Measurements from ENCODE around the gene INPP5B.

DNA sequence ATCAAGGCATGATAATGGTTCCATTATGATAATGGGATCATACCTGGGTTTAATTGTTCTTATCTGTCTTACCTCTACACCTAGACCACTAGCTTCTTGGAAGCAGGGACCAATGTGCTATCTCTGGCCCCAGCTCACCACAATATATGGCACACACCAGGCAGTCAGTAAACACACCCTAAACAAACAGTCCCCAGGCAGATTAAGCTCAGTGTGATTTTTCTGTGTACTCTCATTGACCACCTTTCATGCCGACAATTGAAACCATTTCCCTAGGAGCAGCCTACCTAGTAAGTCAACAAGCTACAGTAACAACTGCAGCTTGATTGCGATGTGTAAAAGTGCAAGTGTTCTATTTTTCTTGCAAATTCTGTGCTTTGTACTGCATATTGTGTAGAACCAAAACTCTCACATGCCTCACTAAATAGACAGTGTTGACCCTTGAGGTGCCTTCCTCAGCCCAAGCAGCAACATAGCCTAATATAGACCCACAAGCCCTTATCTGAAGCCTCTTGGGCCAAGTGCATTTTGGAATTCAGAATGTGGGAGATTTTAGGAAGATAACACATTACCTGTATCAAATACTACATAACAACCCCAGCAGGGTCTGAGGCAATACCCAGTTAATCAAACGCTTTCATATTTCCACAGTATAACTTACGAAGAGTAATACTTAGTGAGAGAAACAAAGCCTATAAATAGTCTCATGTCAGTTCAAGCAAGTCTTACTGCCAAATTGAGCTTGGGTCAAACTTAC, 32.0 kb downstream of the INPP5B start:
- TF ChIP-seq BRCA1 (IDR thresholded peaks at IDR 0.05; ENCODE audit: low read depth, low read length) (no peak), EGR1 (IDR thresholded peaks at IDR 0.05; ENCODE audit: borderline replicate concordance in 1 of 2, low read depth in 2 of 2, low read length in 2 of 2) (no peak), POLR2AphosphoS5 (IDR thresholded peaks at IDR 0.05; ENCODE audit: low read length) (no peak), SMC3 (IDR thresholded peaks at IDR 0.05; ENCODE audit: borderline replicate concordance, low read length) (no peak), RFX5 (IDR thresholded peaks at IDR 0.05; ENCODE audit: low read depth, low read length) (no peak), SMAD1 (IDR thresholded peaks at IDR 0.05; ENCODE audit: low read depth, partially characterized antibody) (no peak)
- TF ChIP-seq, protein P1, sequence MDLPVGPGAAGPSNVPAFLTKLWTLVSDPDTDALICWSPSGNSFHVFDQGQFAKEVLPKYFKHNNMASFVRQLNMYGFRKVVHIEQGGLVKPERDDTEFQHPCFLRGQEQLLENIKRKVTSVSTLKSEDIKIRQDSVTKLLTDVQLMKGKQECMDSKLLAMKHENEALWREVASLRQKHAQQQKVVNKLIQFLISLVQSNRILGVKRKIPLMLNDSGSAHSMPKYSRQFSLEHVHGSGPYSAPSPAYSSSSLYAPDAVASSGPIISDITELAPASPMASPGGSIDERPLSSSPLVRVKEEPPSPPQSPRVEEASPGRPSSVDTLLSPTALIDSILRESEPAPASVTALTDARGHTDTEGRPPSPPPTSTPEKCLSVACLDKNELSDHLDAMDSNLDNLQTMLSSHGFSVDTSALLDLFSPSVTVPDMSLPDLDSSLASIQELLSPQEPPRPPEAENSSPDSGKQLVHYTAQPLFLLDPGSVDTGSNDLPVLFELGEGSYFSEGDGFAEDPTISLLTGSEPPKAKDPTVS (IDR thresholded peaks at IDR 0.05; ENCODE audit: low read depth, low read length): no peak
- TF ChIP-seq, protein P2, sequence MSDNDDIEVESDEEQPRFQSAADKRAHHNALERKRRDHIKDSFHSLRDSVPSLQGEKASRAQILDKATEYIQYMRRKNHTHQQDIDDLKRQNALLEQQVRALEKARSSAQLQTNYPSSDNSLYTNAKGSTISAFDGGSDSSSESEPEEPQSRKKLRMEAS (IDR thresholded peaks at IDR 0.05; ENCODE audit: low read depth, low read length): no peak
